HG03025 (cell line): ENCODE data around the gene CDYL.
"Not testable (repeated sequence)": the region's sequence is repeated elsewhere in the genome, so short reads cannot be mapped to it uniquely, and the experiment has no call there.

Source experiments
- ATAC-seq: cut with Tn5 transposase; IDR thresholded peaks from one replicate; pipeline ENCODE4 v1.9.1; 2021; ENCODE audit warnings: mild to moderate bottlenecking, moderate library complexity; ENCODE audit not compliant: unreplicated experiment, low FRiP score

The CDYL gene

GRCh38 chr6:4829089-4829488 lies 52.9 kb downstream of the CDYL start:
- ATAC-seq: no peak

- ATAC-seq: not testable (repeated sequence)
These were observed 59.3 kb downstream of the CDYL start for GRCh38 chr6:4835540-4835939.

GRCh38 chr6:4840169-4840568 lies 64.0 kb downstream of the CDYL start:
- ATAC-seq: no peak

GRCh38 chr6:4844108-4844507 lies 67.9 kb downstream of the CDYL start:
- ATAC-seq: no peak

GRCh38 chr6:4846387-4846786 lies 70.2 kb downstream of the CDYL start:
- ATAC-seq: no peak

GRCh38 chr6:4848382-4849068 lies 72.3 kb downstream of the CDYL start:
- ATAC-seq: no peak

- ATAC-seq: no peak
These were observed 73.2 kb downstream of the CDYL start for GRCh38 chr6:4849226-4850022.

GRCh38 chr6:4851035-4851434 lies 74.8 kb downstream of the CDYL start:
- ATAC-seq: no peak

GRCh38 chr6:4852186-4852585 lies 76.0 kb downstream of the CDYL start:
- ATAC-seq: not testable (repeated sequence)

GRCh38 chr6:4852938-4853337 lies 76.7 kb downstream of the CDYL start:
- ATAC-seq: no peak

- no peak for ATAC-seq
These were observed 77.1 kb downstream of the CDYL start for GRCh38 chr6:4853349-4853748.

GRCh38 chr6:4853782-4854511 lies 77.7 kb downstream of the CDYL start:
- ATAC-seq: no peak

GRCh38 chr6:4856785-4857184 lies 80.6 kb downstream of the CDYL start:
- ATAC-seq: no peak

- ATAC-seq: no peak
These were observed 82.2 kb downstream of the CDYL start for GRCh38 chr6:4858194-4859015.

GRCh38 chr6:4860387-4860786 lies 84.2 kb downstream of the CDYL start:
- ATAC-seq: no peak

GRCh38 chr6:4861564-4861963 lies 85.4 kb downstream of the CDYL start:
- no peak for ATAC-seq

GRCh38 chr6:4864519-4864918 lies 88.3 kb downstream of the CDYL start:
- no peak for ATAC-seq

- not testable (repeated sequence) for ATAC-seq
These were observed 88.8 kb downstream of the CDYL start for GRCh38 chr6:4865006-4865405.

GRCh38 chr6:4870821-4871494 lies 94.8 kb downstream of the CDYL start:
- no peak for ATAC-seq

- ATAC-seq: no peak
These were observed 95.6 kb downstream of the CDYL start for GRCh38 chr6:4871825-4872224.
